Measurements from ENCODE around the gene BACE2.

BACE2 gene

GRCh38 chr21:41228492-41228891 is 60.5 kb downstream of the BACE2 start:
- H3K4me3 ChIP-seq (ENCODE audit: low read depth, low read length), result no peak overlapping the region
- TF ChIP-seq CTCF (IDR thresholded peaks at IDR 0.05; ENCODE audit: control insufficient read depth, extremely low read depth, insufficient read depth), result no peak
- DNase-seq (ENCODE audit: low read depth), result no peak

GRCh38 chr21:41228958-41229357 is 61.0 kb downstream of the BACE2 start:
- TF ChIP-seq CTCF (IDR thresholded peaks at IDR 0.05; ENCODE audit: control insufficient read depth, extremely low read depth, insufficient read depth), result no peak
- no peak for DNase-seq (ENCODE audit: low read depth)
- H3K4me3 ChIP-seq (ENCODE audit: low read depth, low read length), result no peak overlapping the region

- H3K4me3 ChIP-seq (ENCODE audit: low read depth, low read length), result no peak overlapping the region
- no peak for DNase-seq (ENCODE audit: low read depth)
- TF ChIP-seq CTCF (IDR thresholded peaks at IDR 0.05; ENCODE audit: control insufficient read depth, extremely low read depth, insufficient read depth), result no peak
Measured at GRCh38 chr21:41229509-41230248, 61.7 kb downstream of the BACE2 start.

- no peak for DNase-seq (ENCODE audit: low read depth)
- no peak for TF ChIP-seq CTCF (IDR thresholded peaks at IDR 0.05; ENCODE audit: control insufficient read depth, extremely low read depth, insufficient read depth)
- no peak overlapping the region for H3K4me3 ChIP-seq (ENCODE audit: low read depth, low read length)
Measured at GRCh38 chr21:41230497-41230896, 62.5 kb downstream of the BACE2 start.

- DNase-seq (ENCODE audit: low read depth), result no peak
- H3K4me3 ChIP-seq (ENCODE audit: low read depth, low read length), result no peak overlapping the region
- no peak for TF ChIP-seq CTCF (IDR thresholded peaks at IDR 0.05; ENCODE audit: control insufficient read depth, extremely low read depth, insufficient read depth)
Measured at GRCh38 chr21:41231060-41231459, 63.1 kb downstream of the BACE2 start.

GRCh38 chr21:41232013-41232412 is 64.1 kb downstream of the BACE2 start:
- H3K4me3 ChIP-seq (ENCODE audit: low read depth, low read length), result no peak overlapping the region
- TF ChIP-seq CTCF (IDR thresholded peaks at IDR 0.05; ENCODE audit: control insufficient read depth, extremely low read depth, insufficient read depth), result no peak
- no peak for DNase-seq (ENCODE audit: low read depth)

- no peak for DNase-seq (ENCODE audit: low read depth)
- H3K4me3 ChIP-seq (ENCODE audit: low read depth, low read length), result no peak overlapping the region
- TF ChIP-seq CTCF (IDR thresholded peaks at IDR 0.05; ENCODE audit: control insufficient read depth, extremely low read depth, insufficient read depth), result no peak
Measured at GRCh38 chr21:41233916-41234315, 66.0 kb downstream of the BACE2 start.
